Measurements from ENCODE around the gene ADGRL3.

ADGRL3 gene

GRCh38 chr4:61571761-61572559 is 371.8 kb downstream of the ADGRL3 start:
- no peak for DNase-seq

GRCh38 chr4:61575796-61576195 is 375.7 kb downstream of the ADGRL3 start:
- DNase-seq = no peak

- no peak for DNase-seq
These were observed 379.7 kb downstream of the ADGRL3 start for GRCh38 chr4:61579786-61580185.

GRCh38 chr4:61580721-61581377 is 380.7 kb downstream of the ADGRL3 start:
- no peak for DNase-seq

- DNase-seq = no peak
These were observed 383.6 kb downstream of the ADGRL3 start for GRCh38 chr4:61583696-61584095.

- no peak for DNase-seq
These were observed 388.7 kb downstream of the ADGRL3 start for GRCh38 chr4:61588621-61589402.

- no peak for DNase-seq
These were observed 390.8 kb downstream of the ADGRL3 start for GRCh38 chr4:61590881-61591280.

GRCh38 chr4:61596606-61597340 is 396.6 kb downstream of the ADGRL3 start:
- DNase-seq = no peak

GRCh38 chr4:61603086-61603485 is 403.0 kb downstream of the ADGRL3 start:
- no peak for DNase-seq

- DNase-seq = no peak
These were observed 403.9 kb downstream of the ADGRL3 start for GRCh38 chr4:61604054-61604453.

GRCh38 chr4:61605984-61606383 is 405.9 kb downstream of the ADGRL3 start:
- DNase-seq = no peak

GRCh38 chr4:61614231-61614630 is 414.1 kb downstream of the ADGRL3 start:
- DNase-seq = no peak

GRCh38 chr4:61619528-61619927 is 419.4 kb downstream of the ADGRL3 start:
- no peak for DNase-seq

- no peak for DNase-seq
These were observed 428.2 kb downstream of the ADGRL3 start for GRCh38 chr4:61628282-61628681.

GRCh38 chr4:61628727-61629126 is 428.6 kb downstream of the ADGRL3 start:
- no peak for DNase-seq

GRCh38 chr4:61630548-61630947 is 430.4 kb downstream of the ADGRL3 start:
- DNase-seq = no peak

- DNase-seq = no peak
These were observed 438.5 kb downstream of the ADGRL3 start for GRCh38 chr4:61638591-61638990.

- peak; percentile 46 for DNase-seq
These were observed 446.7 kb downstream of the ADGRL3 start for GRCh38 chr4:61646746-61647350.

- DNase-seq = no peak
These were observed 448.1 kb downstream of the ADGRL3 start for GRCh38 chr4:61648264-61648663.

- no peak for DNase-seq
These were observed 456.9 kb downstream of the ADGRL3 start for GRCh38 chr4:61657016-61657415.

- DNase-seq = no peak
These were observed 461.8 kb downstream of the ADGRL3 start for GRCh38 chr4:61661960-61662359.

GRCh38 chr4:61662362-61662761 is 462.2 kb downstream of the ADGRL3 start:
- DNase-seq = no peak

GRCh38 chr4:61663310-61663709 is 463.2 kb downstream of the ADGRL3 start:
- no peak for DNase-seq
